HepG2 (cell line): Measurements from ENCODE around the gene NREP. TPM values are rescaled to one million over a fixed set of nuclear protein-coding genes. Genes with fewer than 3 reads are reported as not detected.
A peak's percentile ranks its signal among the peaks of the same experiment; 100 is the strongest.

Experiments
- AGO2 ChIP-seq: fragments of 200-400 bp; formaldehyde crosslinking; optimal IDR thresholded peaks from 2 replicates; pipeline ENCODE3; 2017; ENCODE audit warnings: mild to moderate bottlenecking, low read depth, low read length, moderate library complexity
- AKAP8 ChIP-seq: sonication (generic); formaldehyde crosslinking; IDR thresholded peaks from 2 replicates; pipeline ENCODE4 v1.5.1; 2020; ENCODE audit warnings: mild to moderate bottlenecking, missing genetic modification reagents
- CCDC6 ChIP-seq: sonication (generic); formaldehyde crosslinking; IDR thresholded peaks from 2 replicates; pipeline ENCODE4 v1.8.1; 2022; ENCODE audit warnings: mild to moderate bottlenecking, missing genetic modification reagents, moderate library complexity
- DR1 ChIP-seq: sonication (generic); formaldehyde crosslinking; IDR thresholded peaks from 2 replicates; pipeline ENCODE4 v1.8.0; 2021; ENCODE audit warnings: mild to moderate bottlenecking, missing genetic modification reagents, inconsistent platforms
- ERF ChIP-seq: IDR thresholded peaks from 2 replicates; pipeline ENCODE4 v1.6.1; 2018; ENCODE audit warnings: missing biosample characterization, missing genetic modification reagents
- ESRRA ChIP-seq: sonication (generic); formaldehyde crosslinking; IDR thresholded peaks from 2 replicates; pipeline ENCODE4 v1.5.1; 2020; ENCODE audit warnings: mild to moderate bottlenecking, low read depth, missing genetic modification reagents
- FOXM1 ChIP-seq: sonication (generic); formaldehyde crosslinking; IDR thresholded peaks from 2 replicates; pipeline ENCODE4 v1.5.0; 2020; ENCODE audit warnings: missing genetic modification reagents
- FOXP1 ChIP-seq, 2 experiments: fragments of 450-650 bp in 1 of 2; IDR thresholded peaks; 2 replicates each; pipeline ENCODE4 v1.6.1; 2017 to 2018; ENCODE audit warnings: antibody characterized with exemption in 1 of 2
- MED1 ChIP-seq: sonication (generic); formaldehyde crosslinking; IDR thresholded peaks from 2 replicates; pipeline ENCODE4 v1.4.0; 2020; ENCODE audit warnings: missing genetic modification reagents
- PAX8 ChIP-seq: sonication (generic); formaldehyde crosslinking; IDR thresholded peaks from 2 replicates; pipeline ENCODE4 v1.8.0; 2022; ENCODE audit warnings: mild to moderate bottlenecking, missing genetic modification reagents, borderline replicate concordance
- POGZ ChIP-seq: sonication (generic); formaldehyde crosslinking; IDR thresholded peaks from 2 replicates; pipeline ENCODE4 v1.4.0; 2020; ENCODE audit warnings: mild to moderate bottlenecking, missing genetic modification reagents
- PRPF4 ChIP-seq: fragments of 200-400 bp; formaldehyde crosslinking; IDR thresholded peaks from 2 replicates; pipeline ENCODE4 v1.6.1; 2016; ENCODE audit warnings: low read length, low read depth; ENCODE audit not compliant: poor library complexity, severe bottlenecking
- SAP130 ChIP-seq: IDR thresholded peaks from 2 replicates; pipeline ENCODE4 v1.6.1; 2016; ENCODE audit warnings: low read depth
- SRF ChIP-seq: IDR thresholded peaks from 2 replicates; pipeline ENCODE4 v1.6.1; 2011; ENCODE audit warnings: mild to moderate bottlenecking, low read depth, low read length, moderate library complexity
- ZFP82 ChIP-seq: sonication (generic); formaldehyde crosslinking; IDR thresholded peaks from 2 replicates; pipeline ENCODE4 v1.5.1; 2020; ENCODE audit warnings: mild to moderate bottlenecking, missing genetic modification reagents, borderline replicate concordance
- ZKSCAN8 ChIP-seq: IDR thresholded peaks from 2 replicates; pipeline ENCODE4 v1.6.1; 2016; ENCODE audit warnings: borderline replicate concordance, missing genetic modification reagents, missing compliant biosample characterization
- ZMYM4 ChIP-seq: sonication (generic); formaldehyde crosslinking; IDR thresholded peaks from 2 replicates; pipeline ENCODE4 v1.8.1; 2023; ENCODE audit warnings: mild to moderate bottlenecking, missing genetic modification reagents
- ZNF577 ChIP-seq: sonication (generic); formaldehyde crosslinking; IDR thresholded peaks from 2 replicates; pipeline ENCODE4 v1.4.0; 2020; ENCODE audit warnings: mild to moderate bottlenecking, low read depth, missing genetic modification reagents, borderline replicate concordance
- ZNF652 ChIP-seq: IDR thresholded peaks from 2 replicates; pipeline ENCODE4 v1.6.1; 2016; ENCODE audit warnings: low read depth, borderline replicate concordance
- ZNF75D ChIP-seq: sonication (generic); formaldehyde crosslinking; IDR thresholded peaks from 2 replicates; pipeline ENCODE4 v1.8.1; 2023; ENCODE audit warnings: missing genetic modification reagents, mild to moderate bottlenecking, borderline replicate concordance
- polyA plus RNA-seq, 8 experiments: library from polyadenylated mRNA; depleted of rRNA in 3 of 8; stranded (reverse) in 7 of 8; unstranded in 1 of 8; fragments of >200 nt; fragmentation: Illumina TruSeq in 4 of 8; extraction: Trizol in 4 of 8; gene quantifications; 2 replicates each; pipeline versions ENCODE4 v1.2.1 to v1.2.3, GENCODE V29; 2011 to 2016; ENCODE audit warnings: low read depth in 4 of 8, missing spikeins in 1 of 8, mixed read lengths in 1 of 8; ENCODE audit not compliant: insufficient read depth in 1 of 8
- total RNA-seq, 5 experiments: library from RNA; depleted of rRNA; stranded (reverse); fragments of >200 nt; fragmentation: Illumina TruSeq; extraction: Trizol; gene quantifications; 2 replicates each; pipeline ENCODE4 v1.2.3, GENCODE V29; 2016; ENCODE audit warnings: low read depth in 1 of 5
- TF ChIP-seq, protein P1 (sequence below): IDR thresholded peaks from 2 replicates; pipeline ENCODE4 v1.6.1; 2016; ENCODE audit warnings: missing genetic modification reagents, missing compliant biosample characterization
- TF ChIP-seq, protein P2 (sequence below), 2 experiments: IDR thresholded peaks; 2 replicates each; pipeline ENCODE4 v1.6.1; 2011 to 2012; ENCODE audit warnings: low read length in 2 of 2, borderline replicate concordance in 1 of 2, low read depth in 1 of 2, mild to moderate bottlenecking in 1 of 2, moderate library complexity in 1 of 2
- TF ChIP-seq, protein P3 (sequence below): sonication (generic); formaldehyde crosslinking; IDR thresholded peaks from 2 replicates; pipeline ENCODE4 v1.8.1; 2022; ENCODE audit warnings: mild to moderate bottlenecking, missing genetic modification reagents

The NREP gene
- total and polyA plus RNA-seq, 2 of the 13 experiments (the other 11 are each of a cell fraction or from before 2014, with no cell fraction given): 40.5 to 102 TPM

GRCh38 chr5:111742177-111742994 is 14.6 kb downstream of the NREP start (continued):
- TF ChIP-seq, protein P1, sequence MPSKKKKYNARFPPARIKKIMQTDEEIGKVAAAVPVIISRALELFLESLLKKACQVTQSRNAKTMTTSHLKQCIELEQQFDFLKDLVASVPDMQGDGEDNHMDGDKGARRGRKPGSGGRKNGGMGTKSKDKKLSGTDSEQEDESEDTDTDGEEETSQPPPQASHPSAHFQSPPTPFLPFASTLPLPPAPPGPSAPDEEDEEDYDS (CRISPR knock-in tag): peak; percentile 73
- TF ChIP-seq ZNF652 (CRISPR knock-in tag) (peak; percentile 87), ESRRA (CRISPR knock-in tag) (peak; percentile 72; the same call in 1 of the 2 replicates), PRPF4 (no peak), SRF (peak; percentile 78), FOXP1 (IDR thresholded peaks at IDR 0.05) (peak; percentile 11; the same call in 1 of the 2 replicates), FOXP1 (CRISPR knock-in tag; IDR thresholded peaks at IDR 0.05) (peak; percentile 87), PAX8 (CRISPR knock-in tag) (no peak), CCDC6 (CRISPR knock-in tag) (peak; percentile 79; the same call in 1 of the 2 replicates), ZNF75D (CRISPR knock-in tag) (no peak), SAP130 (CRISPR knock-in tag) (peak; percentile 86), FOXM1 (CRISPR knock-in tag) (no peak), ERF (CRISPR knock-in tag) (peak; percentile 79; the same call in 1 of the 2 replicates), MED1 (peak; percentile 96), POGZ (CRISPR knock-in tag) (peak; percentile 95), ZFP82 (0 out of 2 replicates have a peak, but pooled peaks have one; percentile 61), ZNF577 (no peak), ZKSCAN8 (CRISPR knock-in tag) (peak; percentile 91), DR1 (CRISPR knock-in tag) (no peak), ZMYM4 (CRISPR knock-in tag) (peak; percentile 97), AGO2 (no peak), AKAP8 (peak; percentile 53; the same call in 1 of the 2 replicates)
- TF ChIP-seq, protein P2, sequence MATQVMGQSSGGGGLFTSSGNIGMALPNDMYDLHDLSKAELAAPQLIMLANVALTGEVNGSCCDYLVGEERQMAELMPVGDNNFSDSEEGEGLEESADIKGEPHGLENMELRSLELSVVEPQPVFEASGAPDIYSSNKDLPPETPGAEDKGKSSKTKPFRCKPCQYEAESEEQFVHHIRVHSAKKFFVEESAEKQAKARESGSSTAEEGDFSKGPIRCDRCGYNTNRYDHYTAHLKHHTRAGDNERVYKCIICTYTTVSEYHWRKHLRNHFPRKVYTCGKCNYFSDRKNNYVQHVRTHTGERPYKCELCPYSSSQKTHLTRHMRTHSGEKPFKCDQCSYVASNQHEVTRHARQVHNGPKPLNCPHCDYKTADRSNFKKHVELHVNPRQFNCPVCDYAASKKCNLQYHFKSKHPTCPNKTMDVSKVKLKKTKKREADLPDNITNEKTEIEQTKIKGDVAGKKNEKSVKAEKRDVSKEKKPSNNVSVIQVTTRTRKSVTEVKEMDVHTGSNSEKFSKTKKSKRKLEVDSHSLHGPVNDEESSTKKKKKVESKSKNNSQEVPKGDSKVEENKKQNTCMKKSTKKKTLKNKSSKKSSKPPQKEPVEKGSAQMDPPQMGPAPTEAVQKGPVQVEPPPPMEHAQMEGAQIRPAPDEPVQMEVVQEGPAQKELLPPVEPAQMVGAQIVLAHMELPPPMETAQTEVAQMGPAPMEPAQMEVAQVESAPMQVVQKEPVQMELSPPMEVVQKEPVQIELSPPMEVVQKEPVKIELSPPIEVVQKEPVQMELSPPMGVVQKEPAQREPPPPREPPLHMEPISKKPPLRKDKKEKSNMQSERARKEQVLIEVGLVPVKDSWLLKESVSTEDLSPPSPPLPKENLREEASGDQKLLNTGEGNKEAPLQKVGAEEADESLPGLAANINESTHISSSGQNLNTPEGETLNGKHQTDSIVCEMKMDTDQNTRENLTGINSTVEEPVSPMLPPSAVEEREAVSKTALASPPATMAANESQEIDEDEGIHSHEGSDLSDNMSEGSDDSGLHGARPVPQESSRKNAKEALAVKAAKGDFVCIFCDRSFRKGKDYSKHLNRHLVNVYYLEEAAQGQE (IDR thresholded peaks at IDR 0.05; ENCODE audit: borderline replicate concordance in 1 of 2, low read depth in 1 of 2, low read length in 2 of 2): peak in 1 of 2 experiments; percentile 48; a peak in 1 of 4 replicates
- TF ChIP-seq, protein P3, sequence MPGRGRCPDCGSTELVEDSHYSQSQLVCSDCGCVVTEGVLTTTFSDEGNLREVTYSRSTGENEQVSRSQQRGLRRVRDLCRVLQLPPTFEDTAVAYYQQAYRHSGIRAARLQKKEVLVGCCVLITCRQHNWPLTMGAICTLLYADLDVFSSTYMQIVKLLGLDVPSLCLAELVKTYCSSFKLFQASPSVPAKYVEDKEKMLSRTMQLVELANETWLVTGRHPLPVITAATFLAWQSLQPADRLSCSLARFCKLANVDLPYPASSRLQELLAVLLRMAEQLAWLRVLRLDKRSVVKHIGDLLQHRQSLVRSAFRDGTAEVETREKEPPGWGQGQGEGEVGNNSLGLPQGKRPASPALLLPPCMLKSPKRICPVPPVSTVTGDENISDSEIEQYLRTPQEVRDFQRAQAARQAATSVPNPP: peak; percentile 55; the same call in 1 of the 2 replicates
